ENCODE data around the gene ASB6. TPM values are rescaled to one million over a fixed set of nuclear protein-coding genes. Genes with fewer than 3 reads are reported as not detected.

The ASB6 gene
- total RNA-seq, 2 experiments from 2014 or later = 25.0 to 26.4 TPM

GRCh38 chr9:129612123-129612522 is 29.8 kb downstream of the ASB6 start:
- CTCF ChIA-PET = interaction anchor here (1.1 to 7.0 kb wide), 8 partner anchors 10 to 481 kb away, joined by 3 to 73 read pairs (median 20); partner anchors contain the start of gene NTMT1
- ATAC-seq (no peak), DNase-seq (no peak)
- Mint-ChIP-seq H3K4me1 (peaks cover 25% of the 10 kb centered on the region), H3K9me3 (ENCODE audit: low read depth) (no peaks in the 10 kb centered on the region), H3K27ac (no peak overlapping the region), H3K4me3 (no peak overlapping the region), H3K27me3 (peaks cover 4% of the 10 kb centered on the region), H3K36me3 (no peaks in the 10 kb centered on the region)

- H3K4me3 Mint-ChIP-seq = no peak overlapping the region
- no peak for ATAC-seq
- H3K27ac Mint-ChIP-seq = no peak overlapping the region
- peaks cover 32% of the 10 kb centered on the region for H3K4me1 Mint-ChIP-seq
- peaks cover 4% of the 10 kb centered on the region for H3K27me3 Mint-ChIP-seq
- DNase-seq = no peak
- no peaks in the 10 kb centered on the region for H3K9me3 Mint-ChIP-seq (ENCODE audit: low read depth)
- H3K36me3 Mint-ChIP-seq = no peaks in the 10 kb centered on the region
- CTCF ChIA-PET = interaction anchor here (0.9 to 7.0 kb wide), 22 partner anchors 9 to 480 kb away, joined by 3 to 73 read pairs (median 5); partner anchors contain the start of genes C9orf50, IER5L and NTMT1
These were observed 30.6 kb downstream of the ASB6 start for GRCh38 chr9:129611307-129611800.

- peaks cover 4% of the 10 kb centered on the region for H3K27me3 Mint-ChIP-seq
- H3K4me3 Mint-ChIP-seq = peak overlapping the region; percentile 53
- ATAC-seq (peak; percentile 77), DNase-seq (peak; percentile 78)
- CTCF ChIA-PET = interaction anchor here (0.9 to 7.0 kb wide), 22 partner anchors 10 to 480 kb away, joined by 3 to 73 read pairs (median 5); partner anchors contain the start of genes C9orf50, IER5L and NTMT1
- H3K4me1 Mint-ChIP-seq = peaks cover 39% of the 10 kb centered on the region
- no peaks in the 10 kb centered on the region for H3K9me3 Mint-ChIP-seq (ENCODE audit: low read depth)
- no peaks in the 10 kb centered on the region for H3K36me3 Mint-ChIP-seq
- peak overlapping the region; percentile 69 for H3K27ac Mint-ChIP-seq
These were observed 31.3 kb downstream of the ASB6 start for GRCh38 chr9:129610473-129611306.

DNA sequence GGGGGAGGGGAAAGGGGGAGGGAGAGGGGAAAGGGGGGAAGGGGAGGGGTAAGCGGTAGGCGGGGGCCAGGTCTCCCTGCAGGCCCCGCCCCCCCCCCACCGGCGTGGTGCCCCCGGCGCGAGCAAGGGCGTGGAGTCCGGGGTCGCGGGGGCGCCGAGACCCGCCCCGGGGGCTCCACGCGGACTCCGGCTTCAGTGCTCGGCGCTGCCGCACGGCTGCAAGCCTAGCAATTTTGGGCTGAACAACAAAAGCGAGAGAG is 31.8 kb downstream of the ASB6 start:
- DNase-seq = no peak
- Mint-ChIP-seq H3K36me3 (no peaks in the 10 kb centered on the region), H3K4me1 (peaks cover 39% of the 10 kb centered on the region), H3K27ac (no peak overlapping the region), H3K27me3 (no peaks in the 10 kb centered on the region), H3K9me3 (ENCODE audit: low read depth) (no peaks in the 10 kb centered on the region), H3K4me3 (peak overlapping the region; percentile 53)
- ATAC-seq = no peak
- CTCF ChIA-PET = no interaction called here

DNA sequence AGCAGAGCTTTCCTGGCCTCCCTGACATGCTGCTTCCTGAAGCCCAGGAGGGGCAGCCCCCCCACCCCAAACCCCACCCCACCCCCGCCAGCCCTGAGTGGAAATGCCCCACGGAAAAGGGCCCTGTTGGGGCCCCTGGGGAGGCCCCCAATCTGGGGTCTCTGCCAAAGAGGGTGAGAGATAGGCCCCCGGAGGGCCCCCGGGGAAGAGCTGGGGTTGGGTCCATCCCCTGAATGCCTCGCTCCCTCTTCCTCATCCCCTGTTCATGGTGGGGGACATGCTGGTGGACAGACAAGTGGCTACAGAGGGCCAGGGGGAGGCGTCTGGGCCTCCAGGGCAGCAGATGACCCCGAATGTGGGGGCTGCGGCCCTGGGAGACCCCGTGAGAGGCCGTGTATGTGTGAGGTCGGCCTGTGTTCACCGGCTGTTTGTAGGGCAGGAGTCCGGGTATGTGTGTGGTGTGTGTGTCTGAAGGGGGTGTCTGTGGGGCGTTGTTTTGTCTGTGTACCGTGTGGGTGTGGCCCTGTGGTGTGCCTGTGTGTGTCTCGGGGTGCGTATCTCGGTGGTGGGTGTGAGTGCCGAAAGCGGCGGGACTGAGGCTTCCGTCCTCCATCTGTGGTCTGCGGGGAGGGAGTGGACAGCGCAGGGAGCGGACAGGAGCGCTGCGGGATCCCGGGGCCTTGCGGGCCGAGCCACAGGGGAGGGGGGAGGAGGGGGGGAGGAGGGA is 32.3 kb downstream of the ASB6 start:
- CTCF ChIA-PET = interaction anchor here (0.8 to 2.6 kb wide), 10 partner anchors 15 to 478 kb away, joined by 3 to 22 read pairs (median 9); partner anchors contain the start of gene IER5L
- ATAC-seq (peak; percentile 46), DNase-seq (peak; percentile 73)
- Mint-ChIP-seq H3K27ac (peak overlapping the region; percentile 78), H3K4me1 (peaks cover 42% of the 10 kb centered on the region), H3K36me3 (no peaks in the 10 kb centered on the region), H3K27me3 (no peaks in the 10 kb centered on the region), H3K4me3 (peak overlapping the region; percentile 68), H3K9me3 (ENCODE audit: low read depth) (no peaks in the 10 kb centered on the region)

DNA sequence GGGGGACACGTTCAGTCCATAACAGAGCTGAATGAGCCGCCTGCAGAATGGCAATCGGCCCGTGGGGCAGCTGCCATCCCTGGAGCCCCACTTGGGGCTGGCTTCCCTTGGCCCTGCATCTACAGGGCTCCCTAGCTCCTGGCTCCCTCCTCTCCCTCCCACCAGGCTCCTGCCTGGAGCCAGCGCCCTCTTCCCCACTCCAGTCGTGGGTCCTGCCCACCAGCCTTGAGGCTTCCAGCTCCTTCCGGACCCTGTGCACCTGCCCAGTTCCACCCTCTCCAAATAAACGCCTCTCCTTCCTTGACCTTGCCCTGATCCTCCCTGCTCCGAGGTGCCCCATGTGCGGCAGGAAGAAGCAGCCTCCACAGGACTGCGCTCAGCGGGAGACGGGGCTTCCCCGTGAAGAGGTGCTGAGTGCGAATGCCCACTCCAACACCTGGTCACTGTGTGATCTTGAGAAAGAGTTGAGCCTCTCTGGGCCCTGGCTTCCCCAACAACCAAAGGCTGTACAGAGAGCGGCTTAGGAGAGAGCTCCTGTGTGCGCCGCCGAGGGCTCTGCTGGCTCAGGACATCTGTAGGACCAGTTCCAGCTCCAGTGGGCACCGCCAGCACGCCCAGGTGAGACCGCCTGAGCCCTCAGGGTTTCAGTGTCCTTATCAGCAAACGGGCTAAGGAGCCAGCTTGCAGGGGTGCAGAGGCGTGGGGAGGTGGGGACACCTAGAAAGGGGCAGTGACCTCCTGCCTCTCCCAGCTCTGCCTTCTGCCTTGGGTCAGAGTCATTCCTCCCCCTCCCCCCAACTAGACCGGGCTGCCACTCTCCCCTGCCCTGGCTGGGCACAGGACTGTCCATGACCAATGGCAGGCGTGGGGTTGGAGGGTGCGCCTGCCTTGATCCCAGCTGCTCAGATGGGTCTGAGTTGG is 33.1 kb downstream of the ASB6 start:
- Mint-ChIP-seq H3K36me3 (no peaks in the 10 kb centered on the region), H3K9me3 (ENCODE audit: low read depth) (no peaks in the 10 kb centered on the region), H3K4me3 (no peak overlapping the region), H3K27ac (no peak overlapping the region), H3K4me1 (peaks cover 47% of the 10 kb centered on the region), H3K27me3 (no peaks in the 10 kb centered on the region)
- CTCF ChIA-PET = interaction anchor here (0.8 to 2.6 kb wide), 10 partner anchors 15 to 477 kb away, joined by 3 to 22 read pairs (median 9); partner anchors contain the start of gene IER5L
- no peak for ATAC-seq
- DNase-seq = no peak

GRCh38 chr9:129607027-129607387 is 34.9 kb downstream of the ASB6 start:
- peaks cover 58% of the 10 kb centered on the region for H3K4me1 Mint-ChIP-seq
- H3K27me3 Mint-ChIP-seq = no peaks in the 10 kb centered on the region
- no peaks in the 10 kb centered on the region for H3K36me3 Mint-ChIP-seq
- CTCF ChIA-PET = interaction anchor here (0.8 to 2.9 kb wide), 8 partner anchors 9 to 476 kb away, joined by 3 to 14 read pairs (median 6); no protein-coding TSS in a partner anchor
- H3K4me3 Mint-ChIP-seq = no peak overlapping the region
- ATAC-seq (no peak), DNase-seq (no peak)
- H3K27ac Mint-ChIP-seq = peak overlapping the region; percentile 76
- no peaks in the 10 kb centered on the region for H3K9me3 Mint-ChIP-seq (ENCODE audit: low read depth)

DNA sequence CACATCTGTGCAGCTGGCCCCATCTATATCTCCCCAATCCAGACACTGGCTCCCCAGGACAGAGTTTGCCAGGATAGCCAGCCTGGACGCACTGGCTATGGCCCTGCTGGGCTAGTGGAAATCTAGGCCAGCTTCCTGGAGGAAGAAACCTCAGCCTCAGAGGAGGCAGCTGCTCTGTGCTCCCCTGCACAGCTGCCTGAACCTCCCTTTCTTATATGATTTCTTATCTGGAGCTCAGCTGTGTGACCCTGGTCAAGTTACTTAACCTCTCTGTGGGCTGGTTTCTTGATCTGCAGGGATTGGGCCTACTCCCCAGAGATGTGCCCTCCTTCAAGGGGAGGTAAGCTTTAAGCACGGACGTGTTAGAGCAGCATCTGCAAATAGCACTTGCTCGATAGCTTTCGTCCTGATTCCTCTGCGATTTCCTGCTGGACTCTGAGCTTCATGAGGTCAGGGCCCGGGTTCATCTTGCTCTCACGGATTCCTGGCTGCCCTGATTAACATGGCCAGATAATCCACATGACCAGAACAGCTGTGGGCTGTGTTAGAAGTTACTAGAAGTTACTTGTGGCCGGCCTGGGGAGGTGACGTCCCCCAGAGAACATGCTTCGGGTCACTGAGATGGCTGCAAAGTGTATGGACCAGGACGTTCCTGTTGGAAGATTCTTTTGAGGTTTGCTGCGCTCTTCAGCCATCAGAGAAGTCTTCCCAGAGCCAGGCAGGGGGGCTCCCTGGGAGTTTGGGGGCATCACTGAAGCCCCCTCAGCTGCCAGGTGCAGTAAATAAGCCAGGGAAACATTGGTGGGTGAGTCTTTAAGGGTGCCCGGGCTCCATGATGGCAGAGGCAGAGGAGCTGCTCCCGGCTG is 35.6 kb downstream of the ASB6 start:
- H3K27ac Mint-ChIP-seq = no peak overlapping the region
- ATAC-seq (no peak), DNase-seq (no peak)
- no peaks in the 10 kb centered on the region for H3K36me3 Mint-ChIP-seq
- H3K4me3 Mint-ChIP-seq = no peak overlapping the region
- no peaks in the 10 kb centered on the region for H3K9me3 Mint-ChIP-seq (ENCODE audit: low read depth)
- peaks cover 58% of the 10 kb centered on the region for H3K4me1 Mint-ChIP-seq
- no peaks in the 10 kb centered on the region for H3K27me3 Mint-ChIP-seq
- CTCF ChIA-PET = interaction anchor here (0.8 to 2.9 kb wide), 12 partner anchors 9 to 475 kb away, joined by 3 to 14 read pairs (median 5); no protein-coding TSS in a partner anchor

- no peaks in the 10 kb centered on the region for H3K36me3 Mint-ChIP-seq
- H3K27ac Mint-ChIP-seq = peak overlapping the region; percentile 66
- H3K4me3 Mint-ChIP-seq = no peak overlapping the region
- ATAC-seq (no peak), DNase-seq (no peak)
- no peaks in the 10 kb centered on the region for H3K9me3 Mint-ChIP-seq (ENCODE audit: low read depth)
- peaks cover 52% of the 10 kb centered on the region for H3K4me1 Mint-ChIP-seq
- CTCF ChIA-PET = interaction anchor here (0.8 to 2.9 kb wide), 6 partner anchors 15 to 474 kb away, joined by 3 to 14 read pairs (median 8); no protein-coding TSS in a partner anchor
- no peaks in the 10 kb centered on the region for H3K27me3 Mint-ChIP-seq
These were observed 37.2 kb downstream of the ASB6 start for GRCh38 chr9:129604766-129605163.

GRCh38 chr9:129604056-129604765 is 37.7 kb downstream of the ASB6 start:
- no peak overlapping the region for H3K4me3 Mint-ChIP-seq
- no peaks in the 10 kb centered on the region for H3K36me3 Mint-ChIP-seq
- ATAC-seq = no peak
- no peaks in the 10 kb centered on the region for H3K27me3 Mint-ChIP-seq
- CTCF ChIA-PET = interaction anchor here (0.8 to 2.9 kb wide), 5 partner anchors 16 to 473 kb away, joined by 3 to 14 read pairs (median 12); no protein-coding TSS in a partner anchor
- peaks cover 49% of the 10 kb centered on the region for H3K4me1 Mint-ChIP-seq
- DNase-seq = no peak
- H3K27ac Mint-ChIP-seq = peak overlapping the region; percentile 66
- H3K9me3 Mint-ChIP-seq (ENCODE audit: low read depth) = no peaks in the 10 kb centered on the region

- H3K4me3 Mint-ChIP-seq = no peak overlapping the region
- CTCF ChIA-PET = interaction anchor here (1.3 kb wide), 1 partner anchor 464 kb away, joined by 3 read pairs; no protein-coding TSS in a partner anchor
- no peaks in the 10 kb centered on the region for H3K9me3 Mint-ChIP-seq (ENCODE audit: low read depth)
- ATAC-seq (peak; percentile 18), DNase-seq (peak; percentile 62)
- H3K27ac Mint-ChIP-seq = no peak overlapping the region
- no peaks in the 10 kb centered on the region for H3K36me3 Mint-ChIP-seq
- H3K27me3 Mint-ChIP-seq = no peaks in the 10 kb centered on the region
- peaks cover 49% of the 10 kb centered on the region for H3K4me1 Mint-ChIP-seq
These were observed 39.1 kb downstream of the ASB6 start for GRCh38 chr9:129602598-129603415.

Measured in activated CD8-positive, alpha-beta memory T cell treated with anti-CD3 and anti-CD28 coated beads, Interleukin-2, amount 10 ng/mL, durations not matched to agents 7 days and 5 days (primary cell).